Loucy (cell line): ENCODE results near the gene VPS29.

Experiments
- H2AFZ ChIP-seq: fragments of 200-600 bp; sonication (generic); 2 replicates; pipeline ENCODE4 v1.6.0; 2016; ENCODE audit warnings: antibody characterized with exemption, mild to moderate bottlenecking, low read length, moderate library complexity
- H3F3A ChIP-seq: fragments of 200-600 bp; 2 replicates; pipeline ENCODE4 v1.6.0; 2016; ENCODE audit warnings: antibody characterized with exemption, low read depth, mild to moderate bottlenecking
- H3K27me3 ChIP-seq: fragments of 200-600 bp; sonication (generic); 2 replicates; pipeline ENCODE4 v1.6.1; 2014; ENCODE audit warnings: low read length, mild to moderate bottlenecking; ENCODE audit not compliant: insufficient read depth, poor library complexity, severe bottlenecking
- H3K36me3 ChIP-seq: fragments of 200-600 bp; sonication (generic); 2 replicates; pipeline ENCODE4 v1.6.1; 2016; ENCODE audit warnings: low read length; ENCODE audit not compliant: insufficient read depth
- H3K4me1 ChIP-seq: fragments of 200-600 bp; sonication (generic); 2 replicates; pipeline ENCODE4 v1.5.1; 2014; ENCODE audit warnings: low read length, mild to moderate bottlenecking; ENCODE audit not compliant: insufficient read depth, poor library complexity, severe bottlenecking
- H3K4me2 ChIP-seq: fragments of 200-600 bp; sonication (generic); 2 replicates; pipeline ENCODE4 v1.6.0; 2014; ENCODE audit warnings: antibody characterized with exemption, low read length, low read depth, mild to moderate bottlenecking; ENCODE audit not compliant: poor library complexity, severe bottlenecking
- H3K4me3 ChIP-seq: fragments of 200-600 bp; sonication (generic); 2 replicates; pipeline ENCODE4 v1.5.1; 2014; ENCODE audit warnings: low read length, mild to moderate bottlenecking, mixed read lengths; ENCODE audit not compliant: poor library complexity, severe bottlenecking
- H3K79me2 ChIP-seq: fragments of 200-600 bp; sonication (generic); 2 replicates; pipeline ENCODE4 v1.6.1; 2014; ENCODE audit warnings: low read length; ENCODE audit not compliant: insufficient read depth
- H3K9ac ChIP-seq: fragments of 200-600 bp; sonication (generic); 2 replicates; pipeline ENCODE4 v1.6.0; 2014; ENCODE audit warnings: mild to moderate bottlenecking, low read depth, low read length, moderate library complexity; ENCODE audit not compliant: poor library complexity, severe bottlenecking
- H3K9me2 ChIP-seq: fragments of 200-600 bp; sonication (generic); replicated peaks from 2 replicates; pipeline ENCODE4 v1.6.1; 2016; ENCODE audit warnings: low read depth, low read length, mixed read lengths
- H3K9me3 ChIP-seq: fragments of 200-600 bp; sonication (generic); 2 replicates; pipeline ENCODE4 v1.6.1; 2014; ENCODE audit warnings: mild to moderate bottlenecking, antibody characterized with exemption, low read length, low read depth; ENCODE audit not compliant: insufficient read depth
- H4K20me1 ChIP-seq: fragments of 200-600 bp; sonication (generic); 2 replicates; pipeline ENCODE4 v1.6.0; 2014; ENCODE audit warnings: antibody characterized with exemption, low read length, mild to moderate bottlenecking; ENCODE audit not compliant: insufficient read depth, poor library complexity, severe bottlenecking
- EZH2phosphoT487 ChIP-seq: fragments of 200-600 bp; IDR thresholded peaks from 2 replicates; pipeline ENCODE4 v1.6.1; 2018; ENCODE audit warnings: antibody characterized with exemption, mild to moderate bottlenecking, moderate library complexity, borderline replicate concordance
- TF ChIP-seq, protein P1 (sequence below): fragments of 200-600 bp; sonication (generic); conservative IDR thresholded peaks from 2 replicates; pipeline ENCODE4 v1.5.1; 2014; ENCODE audit warnings: mild to moderate bottlenecking, antibody characterized with exemption, low read length

VPS29 gene

GRCh38 chr12:110540048-110540447 is 38.1 kb upstream of the VPS29 start:
- Histone ChIP-seq H3K4me2 (no peak overlapping the region), H4K20me1 (no peaks in the 10 kb centered on the region), H3K36me3 (peaks cover 82% of the 10 kb centered on the region), H3K79me2 (0 out of 2 replicates have a peak, but pooled peaks cover 6% of the 10 kb centered on the region), H3F3A (no peaks in the 10 kb centered on the region), H2AFZ (no peak overlapping the region), H3K4me1 (no peaks in the 10 kb centered on the region), H3K4me3 (no peak overlapping the region), H3K27me3 (no peaks in the 10 kb centered on the region), H3K9ac (no peak overlapping the region), H3K9me3 (no peaks in the 10 kb centered on the region), H3K9me2 (no peaks in the 10 kb centered on the region)
- no peak for TF ChIP-seq EZH2phosphoT487
- TF ChIP-seq, protein P1, sequence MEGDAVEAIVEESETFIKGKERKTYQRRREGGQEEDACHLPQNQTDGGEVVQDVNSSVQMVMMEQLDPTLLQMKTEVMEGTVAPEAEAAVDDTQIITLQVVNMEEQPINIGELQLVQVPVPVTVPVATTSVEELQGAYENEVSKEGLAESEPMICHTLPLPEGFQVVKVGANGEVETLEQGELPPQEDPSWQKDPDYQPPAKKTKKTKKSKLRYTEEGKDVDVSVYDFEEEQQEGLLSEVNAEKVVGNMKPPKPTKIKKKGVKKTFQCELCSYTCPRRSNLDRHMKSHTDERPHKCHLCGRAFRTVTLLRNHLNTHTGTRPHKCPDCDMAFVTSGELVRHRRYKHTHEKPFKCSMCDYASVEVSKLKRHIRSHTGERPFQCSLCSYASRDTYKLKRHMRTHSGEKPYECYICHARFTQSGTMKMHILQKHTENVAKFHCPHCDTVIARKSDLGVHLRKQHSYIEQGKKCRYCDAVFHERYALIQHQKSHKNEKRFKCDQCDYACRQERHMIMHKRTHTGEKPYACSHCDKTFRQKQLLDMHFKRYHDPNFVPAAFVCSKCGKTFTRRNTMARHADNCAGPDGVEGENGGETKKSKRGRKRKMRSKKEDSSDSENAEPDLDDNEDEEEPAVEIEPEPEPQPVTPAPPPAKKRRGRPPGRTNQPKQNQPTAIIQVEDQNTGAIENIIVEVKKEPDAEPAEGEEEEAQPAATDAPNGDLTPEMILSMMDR: no peak

- H4K20me1 ChIP-seq: no peaks in the 10 kb centered on the region
- H3K9ac ChIP-seq: no peak overlapping the region
- H2AFZ ChIP-seq: no peak overlapping the region
- no peaks in the 10 kb centered on the region for H3K27me3 ChIP-seq
- no peaks in the 10 kb centered on the region for H3F3A ChIP-seq
- H3K9me2 ChIP-seq: no peaks in the 10 kb centered on the region
- no peaks in the 10 kb centered on the region for H3K9me3 ChIP-seq
- 0 out of 2 replicates have a peak, but pooled peaks cover 6% of the 10 kb centered on the region for H3K79me2 ChIP-seq
- H3K36me3 ChIP-seq: peaks cover 83% of the 10 kb centered on the region
- H3K4me2 ChIP-seq: no peak overlapping the region
- no peaks in the 10 kb centered on the region for H3K4me1 ChIP-seq
- H3K4me3 ChIP-seq: no peak overlapping the region
- TF ChIP-seq EZH2phosphoT487: no peak
- TF ChIP-seq, protein P1: no peak
These were observed 37.1 kb upstream of the VPS29 start for GRCh38 chr12:110538869-110539622.

- no peaks in the 10 kb centered on the region for H4K20me1 ChIP-seq
- no peak overlapping the region for H3K9ac ChIP-seq
- no peak overlapping the region for H3K4me2 ChIP-seq
- 0 out of 2 replicates have a peak, but pooled peaks cover 6% of the 10 kb centered on the region for H3K79me2 ChIP-seq
- H3K4me3 ChIP-seq: no peak overlapping the region
- H3K9me2 ChIP-seq: no peaks in the 10 kb centered on the region
- no peaks in the 10 kb centered on the region for H3K27me3 ChIP-seq
- H3K9me3 ChIP-seq: no peaks in the 10 kb centered on the region
- H3F3A ChIP-seq: no peaks in the 10 kb centered on the region
- no peak for TF ChIP-seq EZH2phosphoT487
- TF ChIP-seq, protein P1: no peak
- no peaks in the 10 kb centered on the region for H3K4me1 ChIP-seq
- peaks cover 73% of the 10 kb centered on the region for H3K36me3 ChIP-seq
- no peak overlapping the region for H2AFZ ChIP-seq
These were observed 35.9 kb upstream of the VPS29 start for GRCh38 chr12:110537605-110538409.
